ENCODE results near the gene ATP6V1G3.
"Not testable (repeated sequence)": the region's sequence is repeated elsewhere in the genome, so short reads cannot be mapped to it uniquely, and the experiment has no call there.

Gene ATP6V1G3

DNA sequence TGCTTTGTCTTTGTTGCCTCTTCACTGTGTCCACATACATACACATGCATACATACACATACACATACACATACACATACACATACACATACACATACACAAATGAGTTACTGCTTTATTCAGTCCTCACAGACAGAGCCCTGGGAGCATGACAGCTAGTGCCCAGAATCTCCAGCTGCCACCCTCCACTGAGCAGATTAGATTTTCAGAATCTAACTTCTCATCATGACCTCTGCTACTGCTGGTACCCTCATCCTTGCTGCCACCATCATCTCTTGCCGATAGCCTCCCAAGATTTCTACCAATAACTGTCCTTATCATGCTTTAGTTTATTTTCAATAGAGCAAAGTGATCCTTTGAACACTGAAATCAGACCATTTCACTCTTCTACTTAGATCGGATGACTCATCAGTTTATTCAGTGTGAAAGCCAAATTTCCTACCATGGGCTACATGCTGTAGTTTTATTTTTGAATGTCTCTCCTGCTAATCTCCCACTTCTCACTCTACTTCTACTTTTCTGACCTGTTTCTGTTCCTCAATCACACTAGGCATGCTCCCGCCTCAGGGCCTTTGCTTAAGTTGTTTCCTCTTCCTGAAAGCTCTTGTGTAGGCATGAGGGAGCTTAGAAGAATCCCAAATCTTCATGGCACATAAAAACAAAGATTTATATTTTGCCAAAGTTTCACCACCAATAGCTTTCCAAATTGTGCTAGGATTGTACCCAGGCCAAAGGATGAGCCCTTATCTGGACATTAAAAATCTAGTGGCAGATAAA, 43.0 kb downstream of the ATP6V1G3 start:
- no peak for DNase-seq (ENCODE audit: low read depth in 2 of 2, low spot score in 1 of 2)

DNA sequence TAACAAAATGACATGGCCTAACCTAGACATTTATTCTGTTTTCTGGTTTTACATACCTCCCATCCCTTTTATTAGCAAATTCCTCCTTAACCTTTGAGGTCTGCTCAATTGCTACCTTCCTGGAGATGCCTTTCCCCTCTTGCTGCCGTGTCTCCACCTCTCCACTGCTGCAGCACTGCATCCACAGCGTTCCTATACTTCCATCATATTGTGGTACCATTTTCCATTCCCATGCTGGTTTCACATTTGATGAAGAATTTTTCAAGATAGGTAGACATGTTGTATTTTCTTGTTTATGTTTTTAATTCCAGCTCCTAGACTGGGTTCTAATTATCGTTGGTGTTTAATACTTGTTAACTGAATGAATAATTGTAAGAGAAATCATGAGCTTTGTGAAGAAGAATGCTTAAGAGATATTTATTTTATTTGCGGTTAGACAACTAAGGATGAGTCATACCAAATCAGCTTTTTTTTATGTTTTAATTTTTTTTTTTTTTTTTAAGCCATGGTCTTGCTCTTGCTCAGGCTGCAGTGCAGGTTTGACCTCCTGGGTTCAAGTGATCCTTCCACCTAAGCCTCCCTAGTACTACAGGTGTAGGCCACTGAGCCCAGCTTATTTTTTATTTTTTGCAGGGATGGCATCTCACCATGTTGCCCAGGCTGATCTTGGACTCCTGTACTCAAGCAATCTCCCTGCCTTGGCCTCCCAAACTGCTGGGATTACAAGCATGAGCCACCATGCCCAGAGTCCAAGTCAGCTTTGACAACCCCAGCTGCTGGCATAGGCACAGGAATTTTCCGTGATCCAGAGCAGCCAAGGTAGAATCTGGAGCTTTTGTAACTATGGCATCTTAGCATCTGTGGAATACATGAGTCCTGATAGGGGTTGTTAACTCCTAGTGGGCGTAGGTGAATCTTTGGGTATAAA, 44.0 kb downstream of the ATP6V1G3 start:
- no peak for DNase-seq (ENCODE audit: low read depth in 2 of 2, low spot score in 1 of 2)

DNA sequence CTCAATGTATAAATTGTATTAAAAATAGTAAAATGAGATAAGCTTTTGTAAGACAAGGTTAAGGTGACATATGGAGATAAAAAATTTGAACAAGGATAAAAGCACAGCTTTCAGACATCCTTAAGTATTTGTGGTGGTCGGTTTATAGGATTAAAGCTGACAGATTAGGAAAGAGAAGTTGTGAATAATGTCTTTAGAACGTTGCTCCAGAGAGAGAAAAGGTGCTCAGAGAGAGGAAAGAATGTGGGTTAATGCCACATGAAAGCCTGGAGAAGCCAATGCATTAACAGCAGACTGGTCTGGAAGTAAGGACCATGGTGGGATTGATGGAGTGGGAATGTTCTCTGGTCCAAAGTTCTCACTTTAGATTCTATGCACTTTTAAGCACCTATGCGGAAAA, 44.8 kb downstream of the ATP6V1G3 start:
- no peak for DNase-seq (ENCODE audit: low read depth in 2 of 2, low spot score in 1 of 2)

DNA sequence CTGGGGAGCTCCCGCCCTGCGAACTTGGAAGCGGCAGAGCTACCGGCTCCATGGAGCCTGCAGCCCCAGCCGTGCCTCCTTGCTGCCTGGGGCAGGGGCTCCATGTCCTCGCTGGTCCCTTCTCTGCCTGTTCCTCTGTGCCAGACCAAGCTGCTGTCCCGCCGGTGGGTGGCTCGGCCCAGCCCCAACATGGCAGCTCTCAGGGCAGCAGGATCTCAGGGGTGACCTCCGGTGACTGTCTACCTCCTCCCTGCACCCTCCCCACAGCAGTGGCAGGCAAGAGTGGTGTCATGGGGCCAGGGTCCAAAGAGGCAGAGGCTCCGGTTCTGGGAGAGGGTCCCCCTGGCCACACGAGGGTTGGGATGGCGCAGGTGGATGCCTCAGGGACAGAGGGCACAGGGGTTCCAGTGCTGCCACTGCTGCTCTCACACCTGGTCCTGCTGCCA, 45.8 kb downstream of the ATP6V1G3 start:
- DNase-seq (ENCODE audit: low read depth in 2 of 2, low spot score in 1 of 2) = no peak

DNA sequence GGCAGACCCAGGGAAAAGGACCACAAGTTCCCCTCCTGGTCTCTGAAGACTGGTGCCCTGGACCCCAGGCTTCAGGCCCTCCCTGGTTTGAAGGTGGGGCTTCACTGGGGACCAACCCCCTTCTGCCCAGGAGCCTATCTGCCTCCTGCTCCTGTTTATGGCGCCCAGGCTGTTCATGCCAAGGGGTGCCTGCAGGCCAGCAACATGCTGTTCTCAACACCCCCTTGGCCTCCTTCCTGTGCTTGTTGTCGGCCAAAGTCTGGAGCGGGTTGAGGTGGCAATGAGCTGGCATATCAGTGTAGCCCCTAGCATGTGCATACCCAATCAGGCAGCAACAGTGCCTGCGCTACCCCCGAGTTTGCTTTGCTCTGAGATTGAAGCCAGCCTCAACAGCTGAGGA, 46.3 kb downstream of the ATP6V1G3 start:
- DNase-seq (ENCODE audit: low read depth in 2 of 2, low spot score in 1 of 2) = no peak

DNA sequence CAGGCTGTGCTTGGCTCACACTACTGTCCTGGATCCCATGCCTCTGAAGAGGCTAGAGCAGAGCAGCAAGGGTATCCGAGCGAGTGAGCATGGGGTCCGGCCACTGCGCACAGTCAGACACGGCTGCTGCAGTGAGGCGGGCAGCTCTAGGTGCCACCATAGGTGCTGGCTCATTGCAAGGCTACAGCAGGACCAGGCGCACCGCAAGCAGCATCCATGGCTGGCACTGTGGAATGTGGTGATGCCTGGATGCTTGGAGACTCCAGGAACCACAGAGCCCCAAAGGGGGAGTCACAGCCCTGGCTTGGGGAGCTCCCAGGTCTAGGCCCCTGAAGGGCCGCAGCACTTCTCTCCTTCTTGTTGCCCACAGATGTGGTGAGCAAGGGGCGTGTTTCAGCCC, 47.2 kb downstream of the ATP6V1G3 start:
- DNase-seq (ENCODE audit: low read depth in 2 of 2, low spot score in 1 of 2) = no peak

DNA sequence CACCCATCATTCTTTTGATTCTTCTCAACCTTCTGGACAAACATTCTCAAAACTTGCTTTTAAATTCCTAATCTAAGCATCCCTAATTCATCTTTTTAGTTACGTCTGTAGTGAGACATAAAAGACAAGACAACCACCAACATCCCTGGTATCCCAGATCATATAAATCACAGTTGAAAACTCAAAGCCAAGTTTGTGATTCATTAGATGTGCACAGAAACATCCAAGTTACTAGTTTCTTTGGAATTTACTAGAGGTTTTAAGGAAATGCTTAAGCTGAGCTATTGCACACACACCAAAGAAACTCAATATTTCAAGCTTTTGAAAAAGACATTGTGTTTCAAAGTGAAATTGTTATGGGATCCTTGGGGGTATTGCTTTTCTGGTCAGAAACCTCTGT, 47.6 kb downstream of the ATP6V1G3 start:
- DNase-seq (ENCODE audit: low read depth in 2 of 2, low spot score in 1 of 2) = no peak

DNA sequence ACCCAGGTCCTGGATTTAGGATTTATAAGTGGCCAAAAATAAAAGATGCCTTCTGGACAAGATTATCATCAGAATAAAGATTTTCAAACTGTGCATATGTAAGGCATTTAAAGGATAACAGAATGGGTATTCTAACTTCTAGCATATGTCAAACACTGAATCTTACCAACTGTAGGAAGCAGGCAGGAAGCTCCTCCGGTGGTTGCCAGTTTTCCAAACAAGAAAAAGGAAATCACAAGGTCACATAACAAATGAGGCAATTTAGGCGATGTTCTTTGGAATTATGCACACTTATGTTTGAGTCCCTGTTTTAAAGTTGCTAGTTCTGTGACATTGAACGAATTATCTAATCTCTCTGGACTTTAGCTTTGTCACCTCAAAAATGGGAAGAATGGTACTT, 48.9 kb downstream of the ATP6V1G3 start:
- DNase-seq (ENCODE audit: low read depth in 2 of 2, low spot score in 1 of 2) = no peak

DNA sequence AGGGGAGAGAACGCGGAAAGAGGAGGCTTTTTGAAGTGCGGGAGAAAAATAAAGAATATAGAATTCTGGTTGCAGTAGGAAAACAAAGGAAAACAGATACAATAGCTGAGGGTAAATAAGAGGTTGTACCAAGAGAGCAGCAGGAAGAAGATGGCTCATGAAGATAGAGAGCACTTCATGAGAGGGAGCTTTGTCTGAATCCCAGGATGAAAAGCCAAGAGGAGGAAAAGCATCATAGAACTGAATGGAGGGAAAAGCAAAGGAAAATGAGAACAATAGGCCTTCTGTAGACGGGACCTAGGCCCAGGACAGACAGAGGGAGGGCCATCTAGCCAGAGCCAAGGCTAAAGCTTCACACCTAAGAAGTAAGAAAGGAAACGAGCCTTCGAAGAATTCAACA, 49.5 kb downstream of the ATP6V1G3 start:
- DNase-seq (ENCODE audit: low read depth in 2 of 2, low spot score in 1 of 2) = no peak

DNA sequence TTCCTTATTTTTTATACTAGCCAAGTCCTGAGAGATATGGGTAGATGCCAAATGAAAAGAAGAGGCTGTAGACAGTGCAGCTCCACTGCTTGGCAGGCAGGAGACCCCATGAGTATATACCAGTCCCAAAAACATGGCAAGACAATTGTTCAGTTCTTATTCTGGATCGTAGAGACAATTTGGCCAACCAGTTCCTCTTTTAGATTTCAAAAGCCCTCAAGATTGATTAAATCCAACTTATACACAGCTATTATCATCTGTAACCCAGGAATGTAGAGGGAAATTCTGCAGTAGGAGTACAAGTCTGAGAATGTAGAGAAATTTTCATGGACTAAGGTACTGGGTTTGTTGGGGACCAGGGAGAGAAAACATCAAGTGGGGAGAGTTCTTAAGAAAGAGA, 50.3 kb downstream of the ATP6V1G3 start:
- no peak for DNase-seq (ENCODE audit: low read depth in 2 of 2, low spot score in 1 of 2)

DNA sequence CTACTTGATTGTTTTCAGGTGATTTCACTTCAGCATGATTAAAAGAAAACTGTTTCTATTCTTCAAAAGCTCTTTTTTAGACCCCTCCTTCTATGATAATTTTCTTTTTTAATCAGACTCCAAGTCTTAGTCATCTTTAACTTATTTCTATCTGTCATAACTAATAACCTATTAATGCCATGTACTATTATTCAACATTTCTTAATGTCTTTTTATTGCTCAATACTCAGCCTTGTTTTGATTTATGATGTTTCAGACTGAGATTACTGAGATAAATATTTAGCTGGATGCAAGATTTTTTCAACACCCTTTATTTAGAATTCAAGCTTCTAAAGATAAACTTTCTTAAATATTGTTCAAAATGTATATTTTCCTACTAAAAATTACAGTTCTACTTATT, 53.6 kb downstream of the ATP6V1G3 start:
- DNase-seq (ENCODE audit: low read depth in 2 of 2, low spot score in 1 of 2) = no peak

DNA sequence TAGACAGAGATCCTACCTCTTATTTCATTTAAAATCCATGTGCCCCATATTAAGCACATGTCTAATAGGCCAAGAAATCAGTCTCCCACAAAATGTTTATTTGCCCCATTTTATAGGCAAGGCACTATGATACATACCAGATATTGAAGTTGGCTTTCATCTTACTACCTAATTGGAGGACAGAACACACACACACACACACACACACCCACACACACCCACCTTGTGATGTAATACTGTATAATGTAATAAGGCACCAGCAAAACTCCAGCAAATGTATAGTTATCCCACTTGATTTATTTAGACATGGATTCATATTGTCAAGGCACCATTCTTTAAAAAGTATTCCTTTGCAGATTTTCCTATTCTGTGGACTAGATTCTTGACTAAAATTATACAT, 56.8 kb downstream of the ATP6V1G3 start:
- no peak for DNase-seq (ENCODE audit: low read depth in 2 of 2, low spot score in 1 of 2)

DNA sequence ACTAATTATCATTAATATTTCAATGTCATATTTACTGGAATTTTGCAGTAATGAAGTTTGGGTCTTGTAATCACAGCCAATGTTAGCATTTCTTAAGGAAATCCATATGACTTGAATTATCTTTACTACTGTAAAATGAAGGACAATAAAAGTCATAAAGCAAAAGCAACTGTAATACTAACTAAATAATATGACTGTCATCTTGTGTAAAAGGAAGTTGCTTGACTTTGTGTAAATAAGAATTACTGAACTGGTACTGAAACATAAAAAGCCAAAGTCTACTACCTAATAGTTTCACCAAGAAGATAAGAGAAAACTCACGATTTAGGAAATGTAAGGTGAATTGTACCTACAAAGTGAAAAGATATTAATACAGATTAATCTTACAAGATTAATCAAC, 57.5 kb downstream of the ATP6V1G3 start:
- DNase-seq (ENCODE audit: low read depth in 2 of 2, low spot score in 1 of 2) = no peak

DNA sequence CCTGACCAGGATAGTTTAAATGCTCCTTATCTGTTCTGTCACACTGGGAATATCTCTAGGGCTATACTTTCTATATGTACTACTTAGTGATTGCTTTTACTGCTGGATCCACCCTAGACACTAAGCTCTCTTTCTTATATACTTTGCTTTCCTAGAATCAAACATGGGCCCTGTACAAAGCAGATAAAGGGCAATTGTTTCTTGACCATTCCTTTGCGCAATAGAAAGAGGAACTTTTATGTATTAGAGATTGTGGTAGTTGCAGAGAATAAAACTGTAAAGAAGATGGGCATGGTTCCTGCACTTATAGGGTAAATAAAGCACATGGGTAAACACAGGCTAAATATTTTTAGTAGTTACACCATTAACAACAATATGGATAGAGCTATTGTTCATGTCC, 58.8 kb downstream of the ATP6V1G3 start:
- no peak for DNase-seq (ENCODE audit: low read depth in 2 of 2, low spot score in 1 of 2)

DNA sequence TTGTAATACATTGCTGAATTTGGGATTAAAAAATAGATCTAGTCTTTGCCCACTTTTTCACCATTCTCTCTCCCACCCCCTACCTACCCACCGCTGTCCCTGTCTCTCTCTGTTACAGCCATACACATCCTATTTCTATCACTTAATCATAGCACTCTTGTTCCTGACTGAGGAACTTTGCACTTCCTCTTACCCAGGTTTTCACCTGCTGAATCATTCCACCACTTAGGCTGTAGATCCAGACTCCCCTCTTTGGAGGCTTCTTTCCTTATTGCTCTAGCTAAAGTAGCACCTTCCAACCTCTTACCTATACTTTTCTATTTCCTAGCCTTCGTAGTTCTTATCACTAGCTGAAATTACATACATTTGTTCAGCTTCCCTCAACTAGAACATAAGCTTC, 59.6 kb downstream of the ATP6V1G3 start:
- DNase-seq (ENCODE audit: low read depth in 2 of 2, low spot score in 1 of 2) = no peak

DNA sequence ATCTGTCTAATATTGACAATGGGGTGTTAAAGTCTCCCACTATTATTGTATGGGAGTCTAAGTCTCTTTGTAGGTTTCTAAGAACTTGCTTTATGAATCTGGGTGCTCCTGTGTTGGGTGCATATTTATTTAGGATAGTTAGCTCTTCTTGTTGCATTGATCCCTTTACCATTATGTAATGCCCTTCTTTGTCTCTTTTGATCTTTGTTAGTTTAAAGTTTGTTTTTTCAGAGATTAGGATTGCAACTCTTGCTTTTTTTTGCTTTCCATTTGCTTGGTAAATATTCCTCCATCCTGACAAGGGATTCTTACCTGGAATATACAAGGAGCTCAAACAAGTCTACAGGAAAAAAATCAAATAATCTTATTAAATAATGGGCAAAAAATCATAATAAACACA, 63.1 kb downstream of the ATP6V1G3 start:
- DNase-seq (ENCODE audit: low read depth in 2 of 2, low spot score in 1 of 2) = not testable (repeated sequence)
